ENCODE results near the gene KIAA0232. TPM values are rescaled to one million over a fixed set of nuclear protein-coding genes. Genes with fewer than 3 reads are reported as not detected.
A peak's percentile ranks its signal among the peaks of the same experiment; 100 is the strongest.

The KIAA0232 gene
- total and polyA plus RNA-seq, 9 of the 15 experiments (the other 6 are each of a cell fraction or from before 2014, with no cell fraction given), result 3.5 to 17.4 (median 13.0) TPM

DNA sequence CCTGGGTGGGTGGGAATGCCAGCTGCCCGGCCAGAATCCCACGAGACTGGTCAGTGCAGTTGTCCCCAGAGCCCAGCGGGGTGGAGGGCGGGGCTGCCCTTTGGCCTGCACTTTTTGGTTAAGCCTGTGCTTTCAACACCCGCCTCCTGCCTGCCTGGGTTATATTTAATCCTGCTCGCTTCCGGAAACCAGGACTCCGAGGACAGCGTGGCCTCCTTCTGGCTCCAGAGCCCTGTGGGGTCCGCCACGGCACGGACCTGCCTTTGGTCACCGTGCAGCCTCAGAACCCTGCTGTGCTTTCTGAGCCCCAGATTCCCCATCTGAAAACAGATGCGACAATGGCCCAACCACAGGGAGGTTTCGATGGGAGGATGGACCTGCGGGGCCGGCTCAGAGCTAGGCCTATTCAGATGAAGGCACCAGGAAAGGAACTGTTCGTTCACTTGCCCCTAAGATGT is 29.4 kb upstream of the KIAA0232 start (continued):
- TF ChIP-seq, protein P1, sequence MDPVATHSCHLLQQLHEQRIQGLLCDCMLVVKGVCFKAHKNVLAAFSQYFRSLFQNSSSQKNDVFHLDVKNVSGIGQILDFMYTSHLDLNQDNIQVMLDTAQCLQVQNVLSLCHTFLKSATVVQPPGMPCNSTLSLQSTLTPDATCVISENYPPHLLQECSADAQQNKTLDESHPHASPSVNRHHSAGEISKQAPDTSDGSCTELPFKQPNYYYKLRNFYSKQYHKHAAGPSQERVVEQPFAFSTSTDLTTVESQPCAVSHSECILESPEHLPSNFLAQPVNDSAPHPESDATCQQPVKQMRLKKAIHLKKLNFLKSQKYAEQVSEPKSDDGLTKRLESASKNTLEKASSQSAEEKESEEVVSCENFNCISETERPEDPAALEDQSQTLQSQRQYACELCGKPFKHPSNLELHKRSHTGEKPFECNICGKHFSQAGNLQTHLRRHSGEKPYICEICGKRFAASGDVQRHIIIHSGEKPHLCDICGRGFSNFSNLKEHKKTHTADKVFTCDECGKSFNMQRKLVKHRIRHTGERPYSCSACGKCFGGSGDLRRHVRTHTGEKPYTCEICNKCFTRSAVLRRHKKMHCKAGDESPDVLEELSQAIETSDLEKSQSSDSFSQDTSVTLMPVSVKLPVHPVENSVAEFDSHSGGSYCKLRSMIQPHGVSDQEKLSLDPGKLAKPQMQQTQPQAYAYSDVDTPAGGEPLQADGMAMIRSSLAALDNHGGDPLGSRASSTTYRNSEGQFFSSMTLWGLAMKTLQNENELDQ (CRISPR knock-in tag; IDR thresholded peaks at IDR 0.05; ENCODE audit: borderline replicate concordance), result no peak
- no peak for TF ChIP-seq NR4A1 (CRISPR knock-in tag; IDR thresholded peaks at IDR 0.05)
- 0 out of 2 replicates have a peak, but pooled peaks have one; percentile 17 for TF ChIP-seq NR4A1 (tag; IDR thresholded peaks at IDR 0.05)
- TF ChIP-seq, protein P2, sequence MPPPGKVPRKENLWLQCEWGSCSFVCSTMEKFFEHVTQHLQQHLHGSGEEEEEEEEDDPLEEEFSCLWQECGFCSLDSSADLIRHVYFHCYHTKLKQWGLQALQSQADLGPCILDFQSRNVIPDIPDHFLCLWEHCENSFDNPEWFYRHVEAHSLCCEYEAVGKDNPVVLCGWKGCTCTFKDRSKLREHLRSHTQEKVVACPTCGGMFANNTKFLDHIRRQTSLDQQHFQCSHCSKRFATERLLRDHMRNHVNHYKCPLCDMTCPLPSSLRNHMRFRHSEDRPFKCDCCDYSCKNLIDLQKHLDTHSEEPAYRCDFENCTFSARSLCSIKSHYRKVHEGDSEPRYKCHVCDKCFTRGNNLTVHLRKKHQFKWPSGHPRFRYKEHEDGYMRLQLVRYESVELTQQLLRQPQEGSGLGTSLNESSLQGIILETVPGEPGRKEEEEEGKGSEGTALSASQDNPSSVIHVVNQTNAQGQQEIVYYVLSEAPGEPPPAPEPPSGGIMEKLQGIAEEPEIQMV (tag; conservative IDR thresholded peaks at IDR 0.05; ENCODE audit: low read depth), result no peak
- TF ChIP-seq GTF2A2 (tag; IDR thresholded peaks at IDR 0.05), result no peak
- TF ChIP-seq SMAD1 (IDR thresholded peaks at IDR 0.05; ENCODE audit: low read depth, low read length, partially characterized antibody), result no peak
- TF ChIP-seq ZC3H8 (IDR thresholded peaks at IDR 0.05), result no peak
- no peak for TF ChIP-seq ZNF140 (CRISPR knock-in tag; IDR thresholded peaks at IDR 0.05)
- TF ChIP-seq HEY1 (CRISPR knock-in tag; IDR thresholded peaks at IDR 0.05; ENCODE audit: borderline replicate concordance), result no peak
- no peak for TF ChIP-seq NBN (IDR thresholded peaks at IDR 0.05; ENCODE audit: low read depth)
- TF ChIP-seq YBX1 (IDR thresholded peaks at IDR 0.05), result no peak
- no peak for TF ChIP-seq TARDBP (IDR thresholded peaks at IDR 0.05)
- TF ChIP-seq, protein P3, sequence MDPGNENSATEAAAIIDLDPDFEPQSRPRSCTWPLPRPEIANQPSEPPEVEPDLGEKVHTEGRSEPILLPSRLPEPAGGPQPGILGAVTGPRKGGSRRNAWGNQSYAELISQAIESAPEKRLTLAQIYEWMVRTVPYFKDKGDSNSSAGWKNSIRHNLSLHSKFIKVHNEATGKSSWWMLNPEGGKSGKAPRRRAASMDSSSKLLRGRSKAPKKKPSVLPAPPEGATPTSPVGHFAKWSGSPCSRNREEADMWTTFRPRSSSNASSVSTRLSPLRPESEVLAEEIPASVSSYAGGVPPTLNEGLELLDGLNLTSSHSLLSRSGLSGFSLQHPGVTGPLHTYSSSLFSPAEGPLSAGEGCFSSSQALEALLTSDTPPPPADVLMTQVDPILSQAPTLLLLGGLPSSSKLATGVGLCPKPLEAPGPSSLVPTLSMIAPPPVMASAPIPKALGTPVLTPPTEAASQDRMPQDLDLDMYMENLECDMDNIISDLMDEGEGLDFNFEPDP (CRISPR knock-in tag; IDR thresholded peaks at IDR 0.05), result no peak
- TF ChIP-seq KDM5B (IDR thresholded peaks at IDR 0.05; ENCODE audit: insufficient replicate concordance, low read depth, low read length), result peak; percentile 76
- TF ChIP-seq SMAD4 (CRISPR knock-in tag; conservative IDR thresholded peaks at IDR 0.05), result peak; percentile 71
- no peak for TF ChIP-seq PURB (CRISPR knock-in tag; IDR thresholded peaks at IDR 0.05; ENCODE audit: low read depth)
- peak; percentile 80 for TF ChIP-seq POLR2G (IDR thresholded peaks at IDR 0.05; ENCODE audit: low read depth, low read length)
- TF ChIP-seq FOXA3 (CRISPR knock-in tag; conservative IDR thresholded peaks at IDR 0.05 in 1 of 2, IDR thresholded peaks at IDR 0.05 in 1 of 2), result no peak
- no peak for TF ChIP-seq E2F4 (CRISPR knock-in tag; IDR thresholded peaks at IDR 0.05; ENCODE audit: low read depth)
- no peak for TF ChIP-seq RFX7 (CRISPR knock-in tag; IDR thresholded peaks at IDR 0.05)
- TF ChIP-seq POLR2A (conservative IDR thresholded peaks at IDR 0.05), result peak; percentile 62
- no peak for TF ChIP-seq ZBED1 (IDR thresholded peaks at IDR 0.05)

All from K562 (cell line).